Endothelial cell of umbilical vein (primary cell): Measurements from ENCODE around the gene GPR173. TPM values are rescaled to one million over a fixed set of nuclear protein-coding genes. Genes with fewer than 3 reads are reported as not detected.

ENCODE experiments used
- BruUV-seq: library from RNA; stranded (reverse); fragments of 400-500 nt; replicated peaks from 2 replicates; lab custom pipeline; 2021; lab: Mats Ljungman, UMichigan
- CTCF ChIA-PET: fragments of 300-600, 350-600 bp; sonication (Branson Sonifier 250); formaldehyde crosslinking; loops from one replicate; lab custom pipeline; 2021; ENCODE audit warnings: antibody characterized with exemption, inconsistent platforms; lab: Charles Lee
- POLR2A ChIA-PET: fragments of 300-600, 350-600 bp; sonication (Branson Sonifier 250); formaldehyde crosslinking; loops from one replicate; lab custom pipeline; 2021; ENCODE audit warnings: antibody characterized with exemption, inconsistent platforms; lab: Charles Lee
- DNase-seq: peaks from one replicate; pipeline ENCODE4 v3.0.0-alpha.2; 2011; ENCODE audit warnings: low read depth, low spot score
- FAIRE-seq: peaks from 2 replicates; lab custom pipeline; 2011; peaks lifted over from hg19 to GRCh38; lab: Jason Lieb, UNC
- H2AFZ ChIP-seq: 2 replicates; pipeline ENCODE4 v1.6.0; 2012; ENCODE audit warnings: low read depth, low read length, control low read depth, inconsistent platforms
- H3K27ac ChIP-seq: 2 replicates; pipeline ENCODE4 v1.5.1; 2011; ENCODE audit warnings: low read depth, mild to moderate bottlenecking, control low read depth, low read length, moderate library complexity; ENCODE audit not compliant: insufficient read depth
- H3K27me3 ChIP-seq, 2 experiments: 2 replicates each; pipeline versions ENCODE4 v1.6.0 to v1.6.1; 2011; ENCODE audit warnings: low read length in 2 of 2, mixed read lengths in 1 of 2; ENCODE audit not compliant: control insufficient read depth in 2 of 2, insufficient read depth in 2 of 2
- H3K36me3 ChIP-seq, 2 experiments: 2 replicates in 1 of 2; 3 replicates in 1 of 2; pipeline ENCODE4 v1.5.1; 2011; ENCODE audit warnings: low read length in 2 of 2, mild to moderate bottlenecking in 1 of 2, moderate library complexity in 1 of 2; ENCODE audit not compliant: control insufficient read depth in 2 of 2, insufficient read depth in 2 of 2; ENCODE audit errors: extremely low read depth in 1 of 2
- H3K4me1 ChIP-seq: 3 replicates; pipeline ENCODE4 v1.5.1; 2011; ENCODE audit warnings: mild to moderate bottlenecking, low read length; ENCODE audit not compliant: control insufficient read depth, insufficient read depth; ENCODE audit errors: extremely low read depth
- H3K4me2 ChIP-seq: 2 replicates; pipeline ENCODE4 v1.6.1; 2011; ENCODE audit warnings: low read length, control low read depth, mixed read lengths; ENCODE audit not compliant: insufficient read depth
- H3K4me3 ChIP-seq, 3 experiments: fragments of 200-600 bp in 1 of 3; sonication (generic), shearing (Covaris generic) in 1 of 3; replicated peaks in 1 of 3; 2 replicates each; pipeline ENCODE4 v1.5.1; 2011 to 2016; ENCODE audit warnings: control low read depth in 3 of 3, low read length in 3 of 3, mild to moderate bottlenecking in 2 of 3, inconsistent platforms in 1 of 3, low read depth in 1 of 3, moderate library complexity in 1 of 3; ENCODE audit not compliant: insufficient read depth in 1 of 3
- H3K79me2 ChIP-seq: 2 replicates; pipeline ENCODE4 v1.6.0; 2012; ENCODE audit warnings: low read length, inconsistent platforms; ENCODE audit not compliant: control insufficient read depth, insufficient read depth
- H3K9ac ChIP-seq: replicated peaks from 2 replicates; pipeline ENCODE3; 2011; ENCODE audit warnings: low read length, control low read depth; ENCODE audit not compliant: insufficient read depth; ENCODE audit errors: extremely low read depth
- H3K9me1 ChIP-seq: replicated peaks from 3 replicates; pipeline ENCODE4 v1.6.0; 2011; ENCODE audit warnings: mild to moderate bottlenecking, low read length; ENCODE audit not compliant: control insufficient read depth, insufficient read depth; ENCODE audit errors: extremely low read depth
- H3K9me3 ChIP-seq: replicated peaks from 2 replicates; pipeline ENCODE4 v1.5.1; 2012; ENCODE audit warnings: low read length, inconsistent platforms; ENCODE audit not compliant: control insufficient read depth, insufficient read depth
- H4K20me1 ChIP-seq: replicated peaks from 2 replicates; pipeline ENCODE3; 2011; ENCODE audit warnings: mild to moderate bottlenecking, low read length; ENCODE audit not compliant: control insufficient read depth, insufficient read depth; ENCODE audit errors: extremely low read depth
- CTCF ChIP-seq, 2 donors: IDR thresholded peaks; 1 replicate in 1 of 2; 2 replicates in 1 of 2; pipeline ENCODE4 v1.5.1; 2011; ENCODE audit warnings: low read length in 2 of 2, mild to moderate bottlenecking in 2 of 2, moderate library complexity in 2 of 2, control low read depth in 1 of 2, inconsistent platforms in 1 of 2, low read depth in 1 of 2; ENCODE audit not compliant: insufficient read depth in 1 of 2; ENCODE audit errors: extremely low read depth in 1 of 2
- POLR2AphosphoS5 ChIP-seq: IDR thresholded peaks from 2 replicates; pipeline ENCODE4 v1.6.1; 2012; ENCODE audit warnings: low read depth, mild to moderate bottlenecking, control low read depth, low read length, moderate library complexity; ENCODE audit not compliant: insufficient read depth
- dilution Hi-C: fragments of 300-500 bp; cut with MboI; formaldehyde crosslinking; loops from one replicate; pipeline ENCODE4 v1.15.0; 2019; ENCODE audit warnings: low sequenced_read_pairs; ENCODE audit not compliant: extremely low pct_ligation_motif_present
- intact Hi-C: fragments of 100-400 bp; cut with micrococcal nuclease; formaldehyde crosslinking; loops from one replicate; pipeline ENCODE4 v1.10.0; 2022
- polyA plus RNA-seq, 4 experiments: library from polyadenylated mRNA; depleted of rRNA in 3 of 4; stranded (reverse) in 3 of 4; unstranded in 1 of 4; fragments of >200 nt; gene quantifications; 2 replicates each; pipeline versions ENCODE4 v1.2.1 to v1.2.3, GENCODE V29; 2011 to 2012; ENCODE audit warnings: missing spikeins in 1 of 4
- total RNA-seq: library from RNA; stranded (reverse); gene quantifications from 2 replicates; pipeline ENCODE4 v1.2.3, GENCODE V29; 2021

The GPR173 gene
- total and polyA plus RNA-seq, 2 donors (not counting 3 experiments of a cell fraction or from before 2014, with no cell fraction given): 9.2 to 11.3 TPM

DNA sequence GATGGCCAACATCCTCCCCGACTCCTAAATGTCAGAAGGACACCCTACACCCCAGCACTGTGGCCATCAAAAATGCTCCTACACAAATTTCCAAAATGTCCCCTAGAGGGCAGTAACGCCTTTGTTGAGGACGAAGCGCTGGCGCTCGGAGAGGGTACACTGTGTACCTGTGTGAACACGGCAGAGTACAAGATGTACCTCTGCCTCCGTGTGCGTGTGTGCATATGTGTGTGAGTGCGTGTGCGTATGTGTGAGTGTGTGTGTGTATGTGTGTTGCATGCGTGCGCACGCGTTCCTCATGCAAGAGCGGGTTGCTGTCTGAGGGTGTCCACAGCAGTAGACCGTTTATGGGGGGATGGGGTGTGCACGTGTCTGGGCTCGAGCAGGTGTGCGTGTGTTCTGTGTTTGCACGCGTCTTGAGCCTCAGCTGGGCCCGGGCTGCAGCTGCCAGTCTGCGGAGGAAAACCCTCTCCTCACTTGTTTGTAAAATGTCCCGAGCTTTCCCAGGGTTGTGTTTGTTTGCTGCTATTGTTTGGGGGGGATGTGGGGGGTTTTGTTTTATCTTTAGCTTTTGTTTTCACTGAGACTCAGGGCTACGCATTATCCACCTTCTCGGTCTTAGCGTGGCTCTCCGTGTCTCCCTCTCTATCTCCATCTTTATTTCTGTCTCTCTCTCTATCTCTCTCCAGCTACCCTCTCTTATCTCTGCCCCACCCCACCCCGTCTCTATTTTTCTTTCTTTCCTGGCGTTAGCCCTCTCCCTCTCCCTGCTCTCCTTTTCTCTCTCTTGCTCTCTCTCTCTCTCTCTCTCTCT, 23.2 kb downstream of the GPR173 start:
- intact Hi-C loops: loop anchor here (1.0 kb wide), 2 partner anchors 17 to 21 kb away; no protein-coding TSS in a partner anchor

More for the DNA sequence above, 23.2 kb downstream of the GPR173 start:
- H3K79me2 ChIP-seq: no peaks in the 10 kb centered on the region
- ChIA-PET CTCF (interaction anchor here (1.1 to 1.2 kb wide), 2 partner anchors 10 to 17 kb away, joined by 5 to 8 read pairs; partner anchors contain the start of gene TSPYL2), POLR2A (no interaction called here)
- no peaks in the 10 kb centered on the region for H3K27me3 ChIP-seq
- FAIRE-seq (peak; percentile 91), DNase-seq (peak; percentile 49)
- H3K4me1 ChIP-seq: no peaks in the 10 kb centered on the region
- H2AFZ ChIP-seq: no peak overlapping the region
- H4K20me1 ChIP-seq: no peaks in the 10 kb centered on the region
- no peaks in the 10 kb centered on the region for H3K9me3 ChIP-seq
- H3K4me2 ChIP-seq: no peak overlapping the region
- dilution Hi-C loops: no loop called here
- H3K9ac ChIP-seq: no peak overlapping the region
- H3K4me3 ChIP-seq: no peak overlapping the region
- no peak for TF ChIP-seq POLR2AphosphoS5
- peak; percentile 42 to 44 for TF ChIP-seq CTCF (IDR thresholded peaks at IDR 0.05; ENCODE audit: extremely low read depth in 1 of 2, insufficient read depth in 1 of 2, low read depth in 1 of 2, low read length in 2 of 2)
- no TSS peak for BruUV-seq
- no peaks in the 10 kb centered on the region for H3K9me1 ChIP-seq
- H3K36me3 ChIP-seq: peaks cover 0 to 3% of the 10 kb centered on the region in 2 experiments
- H3K27ac ChIP-seq: no peak overlapping the region
